Activated CD4-positive, CD25-positive, alpha-beta regulatory T cell (primary cell): Measurements from ENCODE around the gene RXFP2.

ENCODE experiments used
- DNase-seq, 4 experiments: peaks; one replicate each; lab custom pipeline; 2025; lab: John Stamatoyannopoulos, UW

RXFP2 gene

DNA sequence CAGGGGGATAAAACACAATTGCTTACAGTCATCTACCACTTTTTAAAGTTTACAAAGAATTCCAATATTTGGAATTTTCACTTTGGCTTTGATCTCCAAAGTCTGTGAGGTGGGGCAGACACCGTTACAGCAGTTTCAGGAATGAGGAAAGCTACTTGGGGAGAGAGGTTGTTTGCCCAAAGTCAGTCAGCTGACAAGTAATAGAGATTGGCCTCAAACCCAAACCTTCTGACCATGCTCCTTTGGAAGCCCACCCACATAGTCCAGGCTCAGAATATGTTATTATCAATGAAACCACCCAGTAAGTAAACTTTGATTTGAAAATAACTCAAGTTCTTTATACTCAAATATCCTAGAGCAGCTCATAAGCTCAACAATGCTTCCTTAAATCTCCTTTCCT lies 29.0 kb downstream of the RXFP2 start:
- no peak for DNase-seq

DNA sequence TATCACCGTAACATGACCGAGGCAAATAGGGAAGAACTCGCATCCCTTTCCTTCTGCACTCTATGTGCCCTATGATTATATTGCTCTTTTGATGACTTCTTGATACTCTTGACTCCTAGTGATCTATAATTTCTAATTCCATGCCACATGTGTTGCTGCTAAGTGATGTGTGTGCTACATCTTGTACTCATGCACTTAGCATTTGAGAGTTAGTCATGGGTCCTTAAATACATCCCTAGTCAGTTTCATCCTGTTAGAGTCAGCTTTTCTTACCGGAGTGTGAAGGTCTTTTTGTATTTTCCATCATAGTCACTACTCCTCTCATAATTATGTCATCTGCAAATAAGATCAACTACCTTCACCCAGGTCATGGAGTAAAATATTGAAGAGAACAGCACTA lies 30.2 kb downstream of the RXFP2 start:
- DNase-seq, result no peak

DNA sequence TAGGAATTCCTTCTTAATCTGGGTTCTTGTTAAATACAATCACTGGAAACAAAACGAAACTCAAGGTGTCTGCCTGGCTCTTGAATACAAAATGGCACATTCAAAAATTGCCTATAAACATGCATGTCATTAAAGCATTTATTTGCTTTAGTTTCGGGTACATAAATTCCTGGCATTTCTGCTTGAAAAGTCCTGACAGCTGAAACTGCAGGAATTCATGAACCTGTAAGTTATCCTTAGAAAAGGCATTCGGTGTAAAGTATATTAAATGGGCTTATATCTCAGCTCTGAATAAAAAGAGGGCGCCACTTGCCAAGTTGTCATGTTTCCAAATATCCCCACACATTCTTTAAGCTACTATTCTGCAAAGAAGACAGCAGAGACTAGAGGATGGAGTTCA lies 32.9 kb downstream of the RXFP2 start:
- DNase-seq, result no peak

DNA sequence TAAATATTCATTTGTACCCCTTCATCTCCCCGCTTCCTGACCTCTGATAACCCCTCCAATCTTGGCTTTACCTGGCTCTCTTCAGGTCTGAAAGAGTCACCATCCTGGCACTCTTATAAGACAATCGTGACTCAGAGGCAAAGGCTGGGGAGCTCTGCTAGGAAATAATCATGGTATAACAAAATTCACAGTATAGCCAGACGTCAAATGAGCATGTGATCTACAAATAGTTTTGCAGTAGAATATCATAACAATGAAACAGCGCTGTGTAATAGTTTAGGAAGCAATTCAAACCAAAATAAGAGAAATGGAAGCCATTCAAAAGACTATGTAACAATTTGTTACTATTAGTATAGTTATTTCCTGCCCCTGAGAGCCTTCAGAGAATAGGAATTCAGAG lies 34.2 kb downstream of the RXFP2 start:
- no peak for DNase-seq

DNA sequence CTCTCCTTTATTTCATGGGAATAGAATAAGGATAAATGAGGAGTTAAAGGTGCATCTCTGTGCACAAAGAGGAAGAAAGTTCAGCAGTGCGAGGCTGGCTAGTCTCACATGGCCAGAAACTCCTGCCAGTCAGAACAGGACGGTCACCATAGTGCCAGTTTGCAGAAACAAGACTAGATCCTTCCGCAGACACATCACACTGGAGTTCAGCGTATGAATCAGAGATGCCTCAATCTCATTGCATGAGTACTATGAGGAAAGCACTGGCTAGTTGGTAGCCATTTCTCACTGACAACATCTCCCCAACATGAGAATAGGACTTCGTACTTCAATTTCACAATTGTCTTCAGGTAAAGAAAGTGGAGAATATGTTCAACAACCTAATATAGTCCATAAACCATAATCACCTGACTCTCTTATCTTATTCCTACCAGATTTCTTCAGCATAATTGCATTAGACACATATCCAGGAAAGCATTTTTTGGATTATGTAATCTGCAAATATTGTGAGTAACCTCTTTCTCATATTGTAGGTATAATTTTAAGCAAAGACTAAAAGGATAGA lies 34.9 kb downstream of the RXFP2 start:
- no peak for DNase-seq

DNA sequence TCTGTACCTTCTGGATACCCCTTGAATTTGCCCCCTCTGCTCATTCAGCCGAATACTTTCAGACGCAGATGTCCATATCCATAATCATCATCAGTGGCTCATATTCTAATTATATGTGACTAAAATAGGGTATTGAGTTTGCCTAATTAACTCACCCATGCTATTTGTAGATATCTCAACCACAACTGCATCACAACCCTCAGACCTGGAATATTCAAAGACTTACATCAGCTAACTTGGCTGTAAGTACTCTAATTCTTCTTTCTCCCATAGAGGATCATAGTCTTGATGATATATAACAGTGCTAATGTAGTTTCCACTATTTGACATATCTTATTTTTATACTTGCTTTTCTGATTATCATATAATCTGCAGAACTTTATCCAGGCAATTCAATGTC lies 35.8 kb downstream of the RXFP2 start:
- DNase-seq, result no peak

DNA sequence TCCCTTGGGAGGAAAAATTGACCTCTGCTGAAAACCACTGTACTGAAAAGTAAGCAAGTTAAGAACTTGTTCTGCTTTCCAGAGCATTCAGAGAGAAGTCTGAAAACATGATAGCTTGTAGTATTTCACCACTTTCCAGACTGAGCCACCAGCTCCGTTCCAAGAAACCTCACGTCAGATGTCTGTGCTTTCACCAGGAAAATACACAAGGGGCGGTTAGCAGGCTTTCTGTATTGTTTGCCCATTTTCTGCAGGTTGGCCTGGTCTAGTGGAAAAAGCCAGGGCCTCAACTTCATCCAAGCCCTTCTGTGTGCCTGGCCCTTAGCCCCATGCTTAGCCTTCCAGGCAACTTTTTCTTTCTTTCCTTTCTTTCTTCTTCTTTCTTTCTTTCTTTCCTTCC lies 36.4 kb downstream of the RXFP2 start:
- DNase-seq, result no peak

DNA sequence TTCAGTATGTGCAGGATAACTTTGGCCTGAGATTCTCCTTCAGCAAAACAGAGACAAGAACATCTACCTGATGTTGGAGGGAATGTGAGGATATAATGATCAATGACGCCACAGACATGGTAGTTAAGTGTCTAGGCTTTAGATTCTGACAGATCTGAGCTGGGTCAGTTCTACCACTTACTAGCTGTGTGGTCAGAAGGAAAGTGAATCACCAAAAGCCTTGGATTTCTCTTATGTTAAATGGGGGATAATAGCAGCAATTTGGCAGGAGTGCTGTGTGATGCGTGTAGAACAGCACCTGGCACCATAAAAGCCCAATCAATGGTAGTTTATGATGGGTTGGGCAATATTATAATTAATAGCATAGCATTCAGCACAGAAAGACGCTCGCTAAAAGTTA lies 41.7 kb downstream of the RXFP2 start:
- DNase-seq, result no peak

DNA sequence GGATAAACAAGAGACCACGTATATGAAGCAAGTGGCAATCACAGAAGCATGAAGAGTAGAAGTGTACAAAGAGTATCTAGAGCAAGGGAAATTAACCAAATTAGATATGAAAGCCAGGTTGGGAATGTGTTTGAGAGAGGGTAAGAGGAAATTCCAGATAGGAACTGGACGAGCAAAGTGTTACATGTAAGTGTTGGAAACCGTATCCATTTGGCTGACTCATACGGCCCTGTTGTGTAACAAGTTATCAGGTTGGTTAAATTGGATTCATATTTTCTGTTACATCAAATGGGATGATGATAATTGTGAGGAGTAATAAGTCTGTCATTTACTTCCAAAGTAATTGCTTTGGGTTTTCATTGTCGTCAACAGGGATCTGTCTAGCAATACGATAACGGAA lies 46.7 kb downstream of the RXFP2 start:
- DNase-seq, result no peak

DNA sequence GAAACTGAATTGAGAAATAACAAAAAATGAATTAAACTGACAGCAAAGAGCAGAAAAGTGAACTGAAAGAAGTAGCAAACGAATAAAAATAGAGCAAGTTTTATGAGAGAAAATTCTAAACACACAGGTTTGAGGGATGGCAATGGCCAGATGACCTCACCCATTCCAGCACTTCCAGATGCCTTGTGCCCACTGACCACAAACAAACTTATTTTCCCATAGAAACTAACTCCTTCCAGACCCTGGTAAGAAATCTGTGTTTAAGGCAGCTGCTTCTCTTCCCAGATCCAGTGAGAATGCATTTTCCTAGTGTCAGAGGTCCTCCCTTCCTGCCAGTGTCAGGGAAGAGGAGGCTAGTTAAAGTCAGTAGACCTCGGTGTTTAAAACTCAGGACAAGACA lies 51.7 kb downstream of the RXFP2 start:
- no peak for DNase-seq

DNA sequence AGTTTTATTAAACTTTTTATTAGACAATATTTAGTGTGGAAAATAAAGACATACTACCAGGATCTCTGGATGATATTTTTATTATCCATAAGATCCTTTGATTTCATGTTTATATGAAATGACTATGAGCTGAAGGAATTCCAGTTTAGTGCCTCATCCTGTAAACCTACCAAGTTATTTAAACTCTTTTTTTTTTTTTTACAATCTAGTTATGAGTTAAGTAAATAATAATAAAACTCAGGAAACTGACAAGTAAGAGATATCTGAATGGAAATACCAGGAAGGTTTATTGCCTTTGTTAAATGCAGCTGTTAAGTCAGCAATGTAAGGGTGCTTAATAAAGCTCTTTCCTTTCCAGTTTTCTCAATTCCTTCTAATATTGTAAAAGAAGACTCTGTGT lies 53.9 kb downstream of the RXFP2 start:
- no peak for DNase-seq

DNA sequence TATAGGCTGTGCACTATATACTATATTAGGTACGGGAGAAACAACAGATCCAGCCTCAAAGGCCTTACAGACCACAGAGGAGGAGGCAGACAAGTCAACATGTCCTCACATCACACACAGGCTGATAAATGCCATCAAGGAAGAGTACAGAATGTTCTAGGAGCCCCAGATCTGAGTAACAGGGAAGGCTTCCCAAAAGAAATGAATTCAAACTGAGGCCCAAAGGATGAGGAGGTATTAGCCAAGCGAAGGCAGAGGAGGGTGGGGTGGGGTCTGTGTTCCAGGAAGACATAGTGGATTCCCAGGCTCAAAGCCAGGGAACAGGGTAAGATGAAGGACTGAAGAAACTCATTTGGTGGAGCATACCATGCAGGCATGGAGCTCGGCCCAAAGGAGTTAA lies 55.1 kb downstream of the RXFP2 start:
- no peak for DNase-seq

DNA sequence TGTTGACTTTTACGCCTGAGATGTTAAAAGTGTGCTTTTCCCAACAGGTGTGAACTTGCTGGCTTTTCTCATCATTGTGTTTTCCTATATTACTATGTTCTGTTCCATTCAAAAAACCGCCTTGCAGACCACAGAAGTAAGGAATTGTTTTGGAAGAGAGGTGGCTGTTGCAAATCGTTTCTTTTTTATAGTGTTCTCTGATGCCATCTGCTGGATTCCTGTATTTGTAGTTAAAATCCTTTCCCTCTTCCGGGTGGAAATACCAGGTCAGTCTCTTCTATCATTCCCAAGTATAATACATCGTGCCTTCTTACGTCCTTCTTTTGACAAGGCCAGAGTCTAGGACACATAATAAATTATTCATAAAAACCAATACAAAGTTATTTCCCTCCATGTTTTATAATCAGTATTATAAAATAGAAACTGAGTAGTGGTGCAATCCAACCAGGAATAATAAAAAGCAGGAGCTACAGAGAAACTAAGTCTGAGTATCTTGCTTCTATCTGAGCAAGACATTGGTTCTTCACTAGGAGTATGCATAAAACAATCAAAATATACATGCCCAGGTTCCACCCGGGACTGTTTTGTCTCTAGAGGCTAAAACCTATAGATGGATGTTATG lies 57.9 kb downstream of the RXFP2 start:
- no peak for DNase-seq

DNA sequence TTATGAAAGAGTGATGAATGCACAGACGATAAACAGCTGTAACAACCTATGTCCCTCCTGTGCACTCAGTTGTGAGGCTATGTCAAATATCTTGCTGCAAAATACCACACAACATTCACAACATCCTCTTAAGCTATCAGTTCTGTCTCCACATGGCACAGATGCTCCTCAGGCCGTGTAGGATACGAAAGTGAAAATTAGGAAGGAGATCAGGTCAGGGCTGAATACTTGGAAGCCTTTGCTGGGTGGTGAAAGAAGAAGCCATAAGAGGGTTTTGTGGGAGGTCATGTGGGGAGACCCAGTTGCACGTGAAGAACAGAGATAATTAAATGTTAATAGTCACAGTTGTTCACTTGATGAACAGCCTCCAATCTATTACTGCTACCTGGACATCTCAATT lies 58.9 kb downstream of the RXFP2 start:
- no peak for DNase-seq

DNA sequence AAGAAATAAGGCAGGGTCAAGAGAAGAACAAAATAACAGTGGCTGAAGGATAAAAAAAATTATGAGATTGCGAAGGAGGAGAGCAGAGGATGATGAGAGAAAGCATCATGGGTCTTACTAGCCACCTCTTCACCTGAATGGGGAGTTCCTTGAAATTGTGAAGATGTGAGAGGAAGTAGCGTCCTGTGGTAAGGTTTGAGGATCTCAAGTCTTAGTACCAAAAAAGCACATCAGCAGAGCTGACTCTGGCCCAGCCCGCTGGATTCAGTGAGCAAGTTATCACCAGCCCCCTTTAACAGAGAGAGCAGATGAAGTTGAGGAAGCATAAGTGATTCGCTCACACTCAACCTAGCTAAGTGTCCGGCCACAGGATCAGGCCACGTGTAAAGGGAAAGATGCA lies 61.8 kb downstream of the RXFP2 start:
- no peak for DNase-seq

DNA sequence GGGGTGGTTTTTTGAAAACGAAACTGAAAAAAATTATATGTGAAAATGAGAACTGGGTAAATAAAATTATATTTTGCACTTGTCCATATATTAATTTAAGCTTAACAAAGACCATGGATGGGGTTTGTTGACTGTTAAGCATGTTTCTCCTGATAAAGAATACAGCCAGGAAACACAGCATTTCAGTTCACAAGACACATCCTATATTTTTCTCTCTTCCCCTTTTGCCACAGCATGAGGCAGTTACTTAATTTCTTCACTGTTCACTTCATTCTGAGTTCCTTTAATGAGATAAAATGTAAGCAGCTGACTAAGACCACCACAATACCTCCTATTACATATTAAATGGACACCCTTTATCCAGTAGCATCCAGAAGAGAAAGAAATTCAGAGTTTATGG lies 64.0 kb downstream of the RXFP2 start:
- no peak for DNase-seq

DNA sequence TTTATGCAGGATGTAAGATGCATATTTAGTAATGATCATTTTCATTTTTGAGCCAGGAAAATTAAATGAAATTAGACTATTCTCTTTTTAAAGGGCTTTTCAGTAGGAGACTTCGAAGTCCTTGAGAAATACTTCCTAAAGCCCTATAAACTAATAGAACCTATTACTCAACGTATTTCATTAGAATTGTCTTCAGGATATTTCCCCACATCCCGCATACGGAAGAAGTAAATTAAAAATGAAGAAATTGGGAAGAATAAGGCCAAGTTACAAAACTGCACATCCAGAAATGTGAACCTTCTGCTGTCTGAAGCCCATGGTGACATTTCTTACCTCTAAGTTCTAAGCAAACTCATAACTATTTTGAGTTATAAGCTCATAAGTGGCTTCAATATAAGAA lies 66.5 kb downstream of the RXFP2 start:
- no peak for DNase-seq

DNA sequence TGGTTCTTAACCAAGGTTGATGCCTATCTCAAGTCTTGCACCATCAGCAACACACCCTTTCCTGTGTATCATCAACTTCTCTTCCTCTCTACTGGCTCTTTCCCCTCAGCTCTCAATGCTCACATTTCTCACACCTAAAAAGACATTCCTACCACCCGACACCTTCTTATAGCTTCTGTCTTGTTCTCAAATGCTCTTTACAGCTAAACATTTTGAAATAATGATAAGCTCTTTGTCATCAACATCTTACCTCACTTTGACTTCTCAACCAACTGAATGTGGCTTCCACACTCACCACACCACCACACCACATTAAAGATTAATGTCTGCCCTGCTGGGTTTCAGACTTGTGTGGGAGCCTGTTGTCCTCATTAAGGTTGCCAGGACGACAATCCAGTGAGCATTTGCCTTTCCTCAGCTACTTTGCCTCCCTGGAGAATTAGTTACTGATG lies 67.8 kb downstream of the RXFP2 start:
- DNase-seq, result no peak

DNA sequence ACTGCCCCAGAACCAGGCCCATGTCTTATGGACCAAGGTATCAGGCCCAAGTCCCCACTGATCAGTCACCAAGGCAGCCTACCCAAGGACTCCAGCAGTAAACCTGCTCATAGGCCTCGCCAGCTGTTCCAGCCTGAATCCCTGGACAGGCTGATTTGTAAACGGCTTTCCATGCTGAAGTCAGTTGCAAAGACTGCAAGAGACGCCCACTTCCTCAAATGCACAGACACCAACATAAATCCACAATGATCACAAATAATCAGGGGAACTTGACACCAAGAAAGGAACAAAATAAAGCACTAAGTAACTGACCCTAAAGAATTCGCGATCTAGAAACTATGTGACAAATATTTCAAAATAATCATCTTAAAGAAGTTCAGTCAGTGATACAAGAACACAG lies 75.2 kb downstream of the RXFP2 start:
- DNase-seq, result no peak

DNA sequence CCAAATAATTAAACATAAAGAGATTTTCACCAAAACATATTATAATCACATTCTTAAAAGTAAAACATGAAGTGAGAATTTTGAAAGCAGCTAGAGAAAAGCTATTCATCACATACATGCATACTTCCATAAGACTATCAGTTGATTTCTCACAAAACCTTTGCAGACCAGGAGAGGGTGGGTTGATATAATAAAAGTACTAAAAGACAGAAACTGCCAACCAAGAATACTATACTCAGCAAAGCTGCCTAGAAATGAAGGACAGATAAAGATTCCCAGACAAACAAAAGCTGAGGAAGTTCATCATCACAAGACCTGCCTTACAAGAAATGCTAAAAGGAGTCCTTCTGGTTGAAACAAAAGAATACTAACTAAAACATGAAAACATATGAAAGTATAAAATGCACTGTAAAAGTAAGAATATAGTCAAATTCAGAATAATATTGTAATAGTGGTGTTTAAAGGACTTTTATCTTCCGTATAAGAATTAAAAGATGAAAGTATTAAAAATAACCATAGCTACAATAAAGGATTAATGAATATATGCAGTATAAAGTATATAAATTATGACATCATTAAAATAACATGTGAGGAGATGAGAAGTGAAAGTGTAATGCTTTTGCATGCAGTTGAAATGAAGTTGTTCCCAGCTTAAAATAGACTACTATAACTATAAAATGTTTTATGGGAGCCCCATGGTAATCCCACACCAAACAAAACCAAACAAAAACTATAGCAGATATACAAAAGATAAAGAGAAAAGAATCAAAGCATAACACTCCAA lies 76.2 kb downstream of the RXFP2 start:
- no peak for DNase-seq

DNA sequence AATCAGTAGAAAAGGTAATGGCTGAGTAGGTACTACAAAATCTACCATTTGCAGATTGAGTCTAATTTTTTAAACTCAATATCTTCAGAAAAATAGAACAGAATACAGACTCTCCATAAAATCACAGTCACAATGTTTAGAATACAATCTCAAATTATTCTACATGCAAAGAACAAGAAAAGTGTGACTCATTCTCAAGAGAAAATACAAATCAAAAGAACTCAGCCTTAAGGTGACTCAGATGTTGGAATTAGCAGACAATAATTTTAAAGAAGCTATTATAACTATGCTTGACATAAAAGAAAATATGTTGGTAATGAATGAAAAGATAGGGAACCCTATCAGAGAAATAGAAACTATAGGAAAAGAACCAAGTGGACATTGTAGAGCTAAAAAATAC lies 78.9 kb downstream of the RXFP2 start:
- no peak for DNase-seq

DNA sequence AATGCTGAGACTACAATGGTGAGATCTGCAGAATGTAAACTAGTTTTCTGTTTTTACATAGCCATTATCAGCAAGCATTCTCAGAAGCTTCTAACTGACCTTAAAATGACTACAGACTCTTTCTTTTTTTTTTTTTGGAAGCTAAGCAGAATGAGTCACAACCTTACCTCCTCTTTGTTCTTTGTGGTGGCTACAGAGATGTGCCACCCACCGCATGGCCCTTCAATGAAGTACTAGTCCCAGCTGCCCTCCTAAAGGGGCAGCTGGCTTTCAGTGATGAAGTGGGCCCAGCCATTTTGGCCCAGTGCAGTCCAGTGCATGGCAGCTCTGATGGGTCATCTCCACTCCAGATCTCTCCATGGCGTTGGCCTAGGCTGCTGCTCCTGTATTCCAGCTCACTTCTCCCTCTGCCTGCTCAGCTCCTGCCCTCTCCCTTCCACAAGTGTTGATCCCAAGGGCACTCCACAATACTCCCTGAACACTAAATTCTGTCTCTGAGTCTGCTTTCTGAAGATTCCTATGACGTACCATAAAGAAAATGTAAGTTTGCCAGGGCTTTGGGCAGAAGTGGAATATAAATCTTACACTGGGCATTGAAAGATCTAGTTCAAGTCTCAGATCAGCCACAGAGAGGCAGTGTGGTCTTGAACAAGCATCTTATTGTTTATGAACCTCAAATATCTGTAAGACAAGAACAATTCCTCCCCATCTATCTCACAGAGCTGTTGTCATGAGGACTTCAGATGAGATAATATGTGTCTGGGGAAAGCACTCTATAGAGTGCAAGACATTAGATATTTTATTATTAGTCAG lies 85.6 kb downstream of the RXFP2 start:
- DNase-seq, result no peak

DNA sequence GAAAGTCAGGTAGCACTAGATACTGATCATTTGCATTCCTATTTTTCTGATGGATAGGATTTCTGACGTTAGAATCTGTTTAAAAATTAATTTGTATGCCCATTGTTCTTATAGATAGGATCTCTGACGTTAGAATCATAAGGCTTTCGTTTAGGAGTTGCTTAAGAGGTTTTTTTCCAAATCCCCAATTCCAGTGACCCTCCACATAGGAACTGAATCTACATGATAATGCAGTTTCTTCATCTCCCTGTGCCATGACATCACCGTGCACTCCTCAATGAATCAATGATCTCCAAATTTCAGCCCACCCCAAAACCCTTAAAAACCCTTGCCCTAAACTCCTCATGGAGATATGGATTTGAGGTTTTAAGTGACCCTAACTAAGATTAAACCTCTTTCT lies 87.2 kb downstream of the RXFP2 start:
- DNase-seq, result no peak
